ENCODE measurements around the gene PSMC2. TPM values are rescaled to one million over a fixed set of nuclear protein-coding genes. Genes with fewer than 3 reads are reported as not detected.

Gene PSMC2
- total RNA-seq, 1 donor from 2014 or later: 93.5 TPM

- DNase-seq (ENCODE audit: low spot score, unreplicated experiment): no peak
Observed at GRCh38 chr7:103382032-103382402, 34.6 kb downstream of the PSMC2 start.

DNA sequence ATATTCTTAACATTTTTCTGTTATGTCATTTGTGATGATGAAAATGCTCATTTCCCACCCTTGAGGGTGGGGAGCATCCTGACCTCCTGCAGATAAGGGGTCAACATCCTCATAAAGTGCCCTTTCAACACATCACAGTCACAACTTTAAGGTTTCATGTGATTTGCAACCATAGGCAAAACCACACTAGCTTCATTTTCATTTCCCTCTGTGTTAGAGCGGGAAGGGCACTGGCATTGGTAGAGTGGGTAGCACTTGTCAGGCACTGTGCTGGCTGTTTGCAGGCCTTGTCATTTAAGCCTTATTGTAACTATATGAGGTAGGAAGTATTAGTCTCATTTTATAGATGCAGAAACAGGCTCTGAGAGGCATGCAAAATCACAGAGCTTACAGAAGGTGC, 39.8 kb downstream of the PSMC2 start:
- Mint-ChIP-seq H3K4me1 (ENCODE audit: low read depth) (no peaks in the 10 kb centered on the region), H3K27ac (no peak overlapping the region), H3K36me3 (ENCODE audit: insufficient read depth) (no peaks in the 10 kb centered on the region), H3K4me3 (ENCODE audit: low read depth) (no peak overlapping the region), H3K9me3 (ENCODE audit: low read depth) (no peaks in the 10 kb centered on the region), H3K27me3 (no peaks in the 10 kb centered on the region)
- DNase-seq (ENCODE audit: low spot score, unreplicated experiment): no peak
- TF ChIP-seq, protein P1, sequence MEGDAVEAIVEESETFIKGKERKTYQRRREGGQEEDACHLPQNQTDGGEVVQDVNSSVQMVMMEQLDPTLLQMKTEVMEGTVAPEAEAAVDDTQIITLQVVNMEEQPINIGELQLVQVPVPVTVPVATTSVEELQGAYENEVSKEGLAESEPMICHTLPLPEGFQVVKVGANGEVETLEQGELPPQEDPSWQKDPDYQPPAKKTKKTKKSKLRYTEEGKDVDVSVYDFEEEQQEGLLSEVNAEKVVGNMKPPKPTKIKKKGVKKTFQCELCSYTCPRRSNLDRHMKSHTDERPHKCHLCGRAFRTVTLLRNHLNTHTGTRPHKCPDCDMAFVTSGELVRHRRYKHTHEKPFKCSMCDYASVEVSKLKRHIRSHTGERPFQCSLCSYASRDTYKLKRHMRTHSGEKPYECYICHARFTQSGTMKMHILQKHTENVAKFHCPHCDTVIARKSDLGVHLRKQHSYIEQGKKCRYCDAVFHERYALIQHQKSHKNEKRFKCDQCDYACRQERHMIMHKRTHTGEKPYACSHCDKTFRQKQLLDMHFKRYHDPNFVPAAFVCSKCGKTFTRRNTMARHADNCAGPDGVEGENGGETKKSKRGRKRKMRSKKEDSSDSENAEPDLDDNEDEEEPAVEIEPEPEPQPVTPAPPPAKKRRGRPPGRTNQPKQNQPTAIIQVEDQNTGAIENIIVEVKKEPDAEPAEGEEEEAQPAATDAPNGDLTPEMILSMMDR (IDR thresholded peaks at IDR 0.05; ENCODE audit: unreplicated experiment): no peak

More at GRCh38 chr7:103382032-103382402, 34.6 kb downstream of the PSMC2 start:
- Mint-ChIP-seq H3K4me1 (ENCODE audit: low read depth) (no peaks in the 10 kb centered on the region), H3K27me3 (no peaks in the 10 kb centered on the region), H3K27ac (no peak overlapping the region), H3K9me3 (ENCODE audit: low read depth) (no peaks in the 10 kb centered on the region), H3K36me3 (ENCODE audit: insufficient read depth) (no peaks in the 10 kb centered on the region), H3K4me3 (ENCODE audit: low read depth) (no peak overlapping the region)
- TF ChIP-seq, protein P1 (IDR thresholded peaks at IDR 0.05; ENCODE audit: unreplicated experiment): no peak

DNA sequence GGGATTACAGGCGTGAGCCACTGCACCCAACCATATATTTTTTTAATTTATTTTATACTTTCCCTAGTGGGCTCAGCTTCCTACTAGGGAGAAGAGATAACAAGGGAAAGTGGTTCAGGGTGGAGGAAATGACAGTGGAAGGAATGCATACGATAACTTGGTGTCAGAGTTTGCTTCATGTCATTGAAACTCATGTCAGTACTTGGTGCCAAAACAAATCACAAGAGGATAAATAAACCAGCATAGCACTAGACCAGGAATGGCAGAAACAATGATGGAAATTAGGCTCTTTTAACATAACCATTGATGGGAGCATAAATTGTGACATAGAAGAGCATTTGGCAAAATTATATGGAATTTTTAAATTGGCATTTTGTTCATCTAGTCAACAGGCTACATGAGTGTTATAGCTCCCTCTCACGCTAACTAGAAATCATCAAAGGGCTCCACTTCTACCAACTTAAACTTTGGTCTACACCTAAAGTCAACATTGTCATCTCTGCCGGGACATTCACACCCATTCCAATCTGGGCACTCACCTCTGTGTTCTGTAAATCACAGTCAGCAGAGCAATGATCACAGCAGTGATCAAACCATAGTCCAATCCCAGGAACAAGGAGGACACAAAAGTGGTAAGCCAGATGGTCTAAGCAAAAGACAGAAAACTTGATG, 41.2 kb downstream of the PSMC2 start:
- no peaks in the 10 kb centered on the region for H3K27me3 Mint-ChIP-seq
- no peaks in the 10 kb centered on the region for H3K36me3 Mint-ChIP-seq (ENCODE audit: insufficient read depth)
- H3K27ac Mint-ChIP-seq: no peak overlapping the region
- H3K9me3 Mint-ChIP-seq (ENCODE audit: low read depth): no peaks in the 10 kb centered on the region
- TF ChIP-seq, protein P1 (IDR thresholded peaks at IDR 0.05; ENCODE audit: unreplicated experiment): no peak
- H3K4me3 Mint-ChIP-seq (ENCODE audit: low read depth): no peak overlapping the region
- no peaks in the 10 kb centered on the region for H3K4me1 Mint-ChIP-seq (ENCODE audit: low read depth)
- DNase-seq (ENCODE audit: low spot score, unreplicated experiment): no peak

DNA sequence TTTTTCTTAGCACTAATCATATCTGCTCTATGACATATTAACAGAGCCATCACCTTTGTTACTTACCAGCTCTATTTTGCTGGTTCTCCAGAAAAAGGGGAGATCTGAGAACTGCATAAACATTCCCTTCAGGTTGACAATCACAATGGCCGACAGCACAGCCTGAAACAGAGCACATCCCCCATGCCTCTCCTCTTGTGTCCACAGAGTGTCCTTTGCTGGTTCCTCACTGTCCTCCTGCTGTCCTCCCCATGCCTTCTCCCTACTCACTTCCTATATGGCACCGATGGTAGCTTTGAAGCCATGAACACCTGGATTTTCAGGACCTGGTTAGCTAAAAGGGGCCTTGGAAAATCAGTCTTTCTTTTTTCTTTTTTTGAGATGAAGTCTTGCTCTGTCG, 41.8 kb downstream of the PSMC2 start:
- H3K27me3 Mint-ChIP-seq: no peaks in the 10 kb centered on the region
- no peak overlapping the region for H3K27ac Mint-ChIP-seq
- no peaks in the 10 kb centered on the region for H3K4me1 Mint-ChIP-seq (ENCODE audit: low read depth)
- TF ChIP-seq, protein P1 (IDR thresholded peaks at IDR 0.05; ENCODE audit: unreplicated experiment): no peak
- no peak for DNase-seq (ENCODE audit: low spot score, unreplicated experiment)
- H3K9me3 Mint-ChIP-seq (ENCODE audit: low read depth): no peaks in the 10 kb centered on the region
- H3K36me3 Mint-ChIP-seq (ENCODE audit: insufficient read depth): no peaks in the 10 kb centered on the region
- H3K4me3 Mint-ChIP-seq (ENCODE audit: low read depth): no peak overlapping the region

DNA sequence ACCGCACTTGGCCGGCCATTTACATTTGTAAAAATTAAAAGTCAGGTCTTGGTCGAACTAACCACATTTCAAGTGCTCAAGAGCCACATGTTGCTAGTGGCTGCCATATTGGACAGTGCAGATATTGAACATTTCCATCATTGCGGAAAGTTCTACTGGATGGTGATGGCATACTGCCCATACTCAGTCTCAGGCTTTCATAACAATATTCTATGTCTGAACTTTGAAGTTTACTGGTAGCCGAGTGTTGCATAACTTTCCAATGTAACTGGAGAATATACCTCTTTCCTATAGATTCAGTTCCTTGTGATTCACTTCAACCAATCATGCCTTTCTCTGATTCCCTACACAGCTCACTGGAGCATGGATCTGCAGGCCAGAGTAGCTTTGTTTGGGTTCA, 43.7 kb downstream of the PSMC2 start:
- no peaks in the 10 kb centered on the region for H3K4me1 Mint-ChIP-seq (ENCODE audit: low read depth)
- H3K4me3 Mint-ChIP-seq (ENCODE audit: low read depth): no peak overlapping the region
- H3K27me3 Mint-ChIP-seq: no peaks in the 10 kb centered on the region
- TF ChIP-seq, protein P1 (IDR thresholded peaks at IDR 0.05; ENCODE audit: unreplicated experiment): no peak
- H3K27ac Mint-ChIP-seq: no peak overlapping the region
- no peak for DNase-seq (ENCODE audit: low spot score, unreplicated experiment)
- no peaks in the 10 kb centered on the region for H3K36me3 Mint-ChIP-seq (ENCODE audit: insufficient read depth)
- no peaks in the 10 kb centered on the region for H3K9me3 Mint-ChIP-seq (ENCODE audit: low read depth)
